NCI-H82 treated with DMSO at 0.1 percent for 48 hours (cell line): ENCODE data around the gene CNOT11.

Source experiments
- DNase-seq: peaks from one replicate; lab custom pipeline; 2025; ENCODE audit not compliant: unreplicated experiment; lab: John Stamatoyannopoulos, UW

The CNOT11 gene

DNA sequence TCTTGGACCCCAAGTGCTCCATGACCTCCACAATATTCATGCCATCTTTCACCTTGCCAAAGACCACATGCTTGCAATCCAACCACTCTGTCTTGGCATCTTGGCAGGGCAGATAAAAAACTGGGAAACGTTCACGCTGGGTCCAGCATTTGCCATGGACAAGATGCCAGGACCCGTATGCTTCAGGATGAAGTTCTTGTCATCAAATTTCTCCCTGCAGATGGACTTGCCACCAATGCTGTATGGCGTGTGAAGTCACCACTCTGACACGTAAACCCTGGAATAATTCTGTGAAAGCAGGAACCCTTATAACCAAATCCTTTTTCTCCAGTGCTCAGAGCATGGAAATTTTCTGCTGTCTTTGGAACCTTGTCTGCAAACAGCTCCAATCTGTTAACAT, 21.5 kb downstream of the CNOT11 start:
- no peak for DNase-seq

GRCh38 chr2:101277111-101277510, 24.4 kb downstream of the CNOT11 start:
- DNase-seq: no peak

GRCh38 chr2:101278925-101279324, 26.2 kb downstream of the CNOT11 start:
- DNase-seq: no peak

DNA sequence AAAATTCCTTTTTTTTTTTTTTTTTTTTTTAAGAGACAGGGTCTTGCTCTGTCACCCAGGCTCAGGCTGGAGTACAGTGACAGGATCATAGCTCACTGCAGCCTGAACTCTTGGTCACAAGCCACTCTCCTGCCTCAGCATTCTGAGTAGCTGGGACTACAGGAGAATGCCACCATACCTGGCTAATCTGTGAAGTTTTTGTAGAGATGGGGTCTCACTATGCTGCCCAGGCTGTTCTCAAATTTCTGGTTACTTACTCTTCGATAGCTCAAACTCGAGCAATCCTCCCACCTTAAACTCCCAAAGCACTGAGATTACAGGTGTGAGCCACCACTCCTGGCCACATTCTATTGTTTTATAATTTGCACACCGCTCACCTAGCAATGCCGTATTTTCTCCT, 28.8 kb downstream of the CNOT11 start:
- no peak for DNase-seq

- DNase-seq: no peak
These were observed 30.3 kb downstream of the CNOT11 start for GRCh38 chr2:101282980-101283379.

- no peak for DNase-seq
These were observed 34.0 kb downstream of the CNOT11 start for GRCh38 chr2:101286684-101287083.

GRCh38 chr2:101287303-101287702, 34.6 kb downstream of the CNOT11 start:
- DNase-seq: no peak

- no peak for DNase-seq
These were observed 38.0 kb downstream of the CNOT11 start for GRCh38 chr2:101290711-101291110.

DNA sequence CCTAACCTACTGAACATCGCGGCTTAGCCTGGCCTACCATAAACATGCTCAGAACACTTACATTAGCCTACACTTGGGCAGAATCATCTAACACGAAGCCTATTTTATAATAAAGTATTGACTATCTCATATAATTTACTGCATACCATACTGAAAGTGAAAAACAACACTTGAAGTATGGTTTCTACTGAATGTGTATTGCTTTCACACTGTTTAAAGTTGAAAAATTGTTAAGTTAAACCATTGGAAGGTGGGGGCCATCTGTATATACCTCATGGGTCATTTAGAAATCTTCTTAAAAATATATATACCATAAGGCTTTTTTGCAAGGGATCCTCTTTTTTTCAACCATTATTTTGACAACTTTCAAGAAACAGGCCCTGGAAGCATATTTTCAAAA, 39.3 kb downstream of the CNOT11 start:
- DNase-seq: no peak

DNA sequence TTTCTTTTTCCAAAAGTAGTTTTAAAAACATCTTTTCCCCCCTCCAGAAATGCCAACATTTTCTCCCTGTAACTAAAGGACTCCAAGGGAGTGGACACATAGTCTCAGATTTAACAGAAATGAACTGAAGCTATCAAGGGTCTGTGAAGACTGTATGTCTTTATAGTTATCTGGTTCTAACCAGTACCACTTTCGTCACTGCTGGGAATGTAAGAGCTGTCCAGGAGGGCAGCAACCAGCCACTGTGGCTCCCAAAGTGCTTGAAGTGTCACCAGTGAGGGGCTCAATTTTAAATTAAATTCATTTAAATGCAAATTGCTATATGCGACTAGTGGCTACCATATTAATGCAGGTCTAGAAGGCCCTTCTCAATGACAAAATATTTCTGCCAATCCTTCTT, 40.9 kb downstream of the CNOT11 start:
- DNase-seq: no peak

- no peak for DNase-seq
These were observed 42.2 kb downstream of the CNOT11 start for GRCh38 chr2:101294861-101295260.

DNA sequence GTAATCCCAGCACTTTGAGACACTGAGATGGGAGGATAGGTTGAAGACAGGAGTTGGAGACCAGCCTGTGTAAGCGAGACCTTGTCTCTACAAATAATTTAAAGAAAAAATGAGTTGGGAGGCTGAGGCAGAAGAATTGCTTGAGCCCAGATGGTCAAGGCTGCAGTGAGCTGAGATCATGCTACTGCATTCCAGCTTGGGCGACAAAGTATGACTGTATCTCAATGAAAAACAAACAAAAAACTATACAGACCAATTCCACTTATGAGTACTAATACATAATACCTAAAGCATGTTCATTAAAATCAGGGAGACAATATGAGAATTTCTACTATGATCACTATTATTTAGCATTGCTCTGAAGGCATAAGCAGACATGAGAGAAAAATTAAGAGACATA, 43.2 kb downstream of the CNOT11 start:
- no peak for DNase-seq

DNA sequence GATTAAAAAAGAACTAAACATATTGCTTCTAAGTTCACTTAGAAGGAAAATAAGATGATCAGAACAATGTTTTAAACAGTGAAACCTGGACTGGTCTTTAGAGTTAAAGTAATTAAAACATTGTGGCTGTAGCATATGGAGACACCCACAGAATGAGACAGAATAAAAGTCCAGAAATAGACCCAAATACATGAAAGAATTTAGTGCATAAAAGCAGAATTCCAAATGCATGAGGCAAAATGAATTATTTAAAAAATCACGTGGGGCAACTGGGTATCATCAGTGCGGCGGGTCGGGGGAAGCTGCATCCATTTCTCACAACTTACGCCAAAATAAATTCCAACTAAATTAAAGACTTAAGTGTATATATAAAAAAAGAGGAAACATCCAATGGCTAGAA, 43.7 kb downstream of the CNOT11 start:
- DNase-seq: no peak

GRCh38 chr2:101297383-101297782, 44.7 kb downstream of the CNOT11 start:
- no peak for DNase-seq

GRCh38 chr2:101299604-101300003, 46.9 kb downstream of the CNOT11 start:
- no peak for DNase-seq

- DNase-seq: no peak
These were observed 47.5 kb downstream of the CNOT11 start for GRCh38 chr2:101300164-101300563.

GRCh38 chr2:101300836-101301235, 48.1 kb downstream of the CNOT11 start:
- no peak for DNase-seq

DNA sequence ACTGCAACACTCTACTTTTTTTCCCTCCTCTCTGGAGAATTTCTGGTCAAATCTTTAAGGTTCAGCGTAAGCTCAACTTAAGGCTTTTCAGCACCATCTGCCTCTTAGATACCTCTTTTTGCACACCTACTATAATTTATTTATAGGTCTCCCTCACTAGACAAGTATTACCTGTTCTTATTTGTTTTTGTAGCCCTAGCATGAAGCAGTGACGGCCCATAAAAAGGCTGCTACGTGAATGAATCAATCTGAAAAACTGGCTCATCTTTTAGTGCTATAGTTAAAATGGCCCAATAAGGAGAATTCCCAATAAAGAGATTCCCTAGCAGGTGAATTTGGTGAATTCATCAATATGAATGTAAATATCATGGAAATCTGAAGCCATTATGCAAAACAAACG, 49.3 kb downstream of the CNOT11 start:
- DNase-seq: no peak

DNA sequence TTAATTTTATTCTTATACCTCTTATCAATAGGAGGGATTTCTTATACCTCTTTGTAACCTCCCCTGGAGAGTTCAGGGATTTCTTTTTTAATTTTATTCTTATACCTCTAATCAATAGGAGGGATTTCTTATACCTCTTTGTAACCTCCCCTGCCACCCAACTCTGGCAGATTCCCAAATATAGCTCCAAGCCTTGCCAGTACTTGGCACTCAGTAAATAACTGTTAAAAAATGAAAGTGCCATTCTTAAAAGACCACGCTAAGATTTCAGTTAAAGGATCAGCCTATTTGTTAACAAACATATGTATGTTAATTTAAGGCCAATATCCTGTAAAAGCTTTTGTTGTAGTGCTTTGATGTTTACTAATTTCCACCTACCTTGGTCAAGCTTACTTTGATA, 51.0 kb downstream of the CNOT11 start:
- DNase-seq: no peak

GRCh38 chr2:101305035-101305434, 52.3 kb downstream of the CNOT11 start:
- DNase-seq: no peak

- DNase-seq: peak; percentile 58
These were observed 52.9 kb downstream of the CNOT11 start for GRCh38 chr2:101305492-101306078.

DNA sequence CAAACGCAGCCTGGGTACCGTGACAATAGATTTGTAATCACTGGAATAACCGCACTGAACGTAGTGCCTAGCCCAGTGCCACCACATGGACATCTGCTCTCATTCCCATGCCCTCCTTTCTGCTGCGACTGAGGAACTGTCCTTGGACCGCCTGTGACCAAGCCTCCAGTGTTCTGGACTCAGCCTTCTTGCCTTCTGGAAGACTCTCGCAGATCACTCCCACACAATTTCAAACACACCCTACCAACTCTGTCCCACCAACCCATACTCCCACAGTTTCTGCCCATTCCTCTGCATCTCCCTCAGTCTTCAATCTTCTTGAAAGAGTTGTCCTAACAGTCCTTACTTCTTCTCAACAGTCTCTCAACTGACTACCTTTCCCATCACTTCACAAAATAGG, 53.7 kb downstream of the CNOT11 start:
- DNase-seq: no peak

- DNase-seq: no peak
These were observed 54.8 kb downstream of the CNOT11 start for GRCh38 chr2:101307503-101307902.
